ENCODE measurements around the gene KIF2A. TPM values are rescaled to one million over a fixed set of nuclear protein-coding genes. Genes with fewer than 3 reads are reported as not detected.

Gene KIF2A
- polyA plus RNA-seq, 1 donor (not counting 4 experiments of a cell fraction or from before 2014, with no cell fraction given) = 34.8 TPM

DNA sequence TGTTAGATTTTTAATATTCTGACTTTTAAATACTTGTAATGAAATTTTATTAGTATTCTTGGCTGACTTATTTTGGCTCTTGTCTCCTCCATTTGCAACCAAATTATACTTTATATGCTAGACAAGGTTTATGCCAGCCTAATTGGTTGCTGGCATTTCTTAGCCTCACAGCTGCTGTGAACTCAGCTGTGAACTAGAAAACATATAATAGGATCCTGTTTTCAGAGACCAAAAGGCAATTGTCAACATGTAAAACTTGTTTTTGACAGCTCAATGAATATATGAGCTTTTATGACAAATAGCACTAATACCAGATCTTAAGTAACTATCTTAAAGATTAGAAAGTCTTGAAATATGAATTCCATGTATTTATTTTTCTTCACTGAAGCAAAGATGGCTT lies 25.9 kb downstream of the KIF2A start:
- H3K9me3 ChIP-seq (ENCODE audit: control insufficient read depth, low read depth, low read length) = no peaks in the 10 kb centered on the region
- no peak overlapping the region for H3K4me2 ChIP-seq (ENCODE audit: control insufficient read depth, extremely low read depth, insufficient read depth, low read depth, low read length)
- peaks cover 3% of the 10 kb centered on the region for H4K20me1 ChIP-seq (ENCODE audit: control insufficient read depth, extremely low read depth, insufficient read depth, low read length)
- dilution Hi-C loops (cut with MboI; ENCODE audit: extremely low pct_ligation_motif_present, low sequenced_read_pairs) = no loop called here
- no peak overlapping the region for H3K27ac ChIP-seq (ENCODE audit: control insufficient read depth, insufficient read depth, low read length)
- DNase-seq (ENCODE audit: low read depth, low spot score) = no peak
- H3K9ac ChIP-seq (ENCODE audit: control insufficient read depth, extremely low read depth, insufficient read depth, low read length) = no peak overlapping the region
- H3K4me3 ChIP-seq (ENCODE audit: control insufficient read depth in 2 of 3, extremely low read depth in 1 of 3, insufficient read depth in 2 of 3, low read depth in 1 of 3, low read length in 3 of 3) = no peak overlapping the region
- peaks cover 74% of the 10 kb centered on the region for H3K79me2 ChIP-seq (ENCODE audit: control insufficient read depth, insufficient read depth, low read length)
- H3K27me3 ChIP-seq (ENCODE audit: control insufficient read depth, extremely low read depth, insufficient read depth, low read length) = no peaks in the 10 kb centered on the region
- FAIRE-seq = no peak
- no peak overlapping the region for H2AFZ ChIP-seq (ENCODE audit: control insufficient read depth, low read length)
- H3K36me3 ChIP-seq (ENCODE audit: control insufficient read depth in 2 of 2, extremely low read depth in 1 of 2, insufficient read depth in 2 of 2, low read length in 2 of 2) = no peaks in the 10 kb centered on the region
- H3K4me1 ChIP-seq (ENCODE audit: control insufficient read depth, extremely low read depth, insufficient read depth, low read length) = no peaks in the 10 kb centered on the region
- peaks cover 2% of the 10 kb centered on the region for H3K9me1 ChIP-seq (ENCODE audit: control insufficient read depth, extremely low read depth, insufficient read depth, low read length)
- TF ChIP-seq EZH2 (IDR thresholded peaks at IDR 0.05; ENCODE audit: low read length) = no peak
- TF ChIP-seq, protein P1, sequence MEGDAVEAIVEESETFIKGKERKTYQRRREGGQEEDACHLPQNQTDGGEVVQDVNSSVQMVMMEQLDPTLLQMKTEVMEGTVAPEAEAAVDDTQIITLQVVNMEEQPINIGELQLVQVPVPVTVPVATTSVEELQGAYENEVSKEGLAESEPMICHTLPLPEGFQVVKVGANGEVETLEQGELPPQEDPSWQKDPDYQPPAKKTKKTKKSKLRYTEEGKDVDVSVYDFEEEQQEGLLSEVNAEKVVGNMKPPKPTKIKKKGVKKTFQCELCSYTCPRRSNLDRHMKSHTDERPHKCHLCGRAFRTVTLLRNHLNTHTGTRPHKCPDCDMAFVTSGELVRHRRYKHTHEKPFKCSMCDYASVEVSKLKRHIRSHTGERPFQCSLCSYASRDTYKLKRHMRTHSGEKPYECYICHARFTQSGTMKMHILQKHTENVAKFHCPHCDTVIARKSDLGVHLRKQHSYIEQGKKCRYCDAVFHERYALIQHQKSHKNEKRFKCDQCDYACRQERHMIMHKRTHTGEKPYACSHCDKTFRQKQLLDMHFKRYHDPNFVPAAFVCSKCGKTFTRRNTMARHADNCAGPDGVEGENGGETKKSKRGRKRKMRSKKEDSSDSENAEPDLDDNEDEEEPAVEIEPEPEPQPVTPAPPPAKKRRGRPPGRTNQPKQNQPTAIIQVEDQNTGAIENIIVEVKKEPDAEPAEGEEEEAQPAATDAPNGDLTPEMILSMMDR (optimal IDR thresholded peaks at IDR 0.05 in 1 of 3, IDR thresholded peaks at IDR 0.05 in 1 of 3, conservative IDR thresholded peaks at IDR 0.05 in 1 of 3; ENCODE audit: extremely low read depth in 1 of 3, insufficient read depth in 2 of 3, low read length in 3 of 3) = no peak

DNA sequence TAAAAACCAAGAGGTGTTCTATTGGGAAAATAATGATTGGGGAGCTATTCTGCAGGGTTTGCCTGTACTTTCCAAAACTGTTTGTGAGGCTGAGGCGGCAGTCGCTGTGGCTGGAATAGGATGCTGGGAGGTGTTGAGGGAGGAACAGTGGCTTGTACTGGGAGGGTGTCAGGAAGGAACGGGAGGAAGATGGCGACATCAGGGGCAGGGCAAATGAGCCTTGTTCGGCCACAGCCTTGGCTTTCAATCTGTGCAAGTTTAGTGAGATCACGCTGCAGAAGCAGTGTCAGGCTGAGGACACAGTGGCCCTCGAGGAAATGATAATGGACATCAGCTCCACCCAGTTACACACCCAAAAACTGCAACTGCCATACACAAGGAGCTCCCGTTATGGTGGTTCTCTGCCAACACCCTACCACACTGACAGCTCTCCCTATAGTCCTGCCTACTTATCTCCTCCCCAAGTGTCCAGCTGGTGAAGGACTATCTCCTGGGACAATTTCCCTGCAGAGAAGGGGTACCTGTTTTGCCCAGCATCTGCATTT lies 27.3 kb downstream of the KIF2A start:
- FAIRE-seq (no peak), DNase-seq (ENCODE audit: low read depth, low spot score) (no peak)
- no peak overlapping the region for H3K4me2 ChIP-seq (ENCODE audit: control insufficient read depth, extremely low read depth, insufficient read depth, low read depth, low read length)
- TF ChIP-seq, protein P1 (optimal IDR thresholded peaks at IDR 0.05 in 1 of 3, IDR thresholded peaks at IDR 0.05 in 1 of 3, conservative IDR thresholded peaks at IDR 0.05 in 1 of 3; ENCODE audit: extremely low read depth in 1 of 3, insufficient read depth in 2 of 3, low read length in 3 of 3) = no peak
- no peak for TF ChIP-seq EZH2 (IDR thresholded peaks at IDR 0.05; ENCODE audit: low read length)
- dilution Hi-C loops (cut with MboI; ENCODE audit: extremely low pct_ligation_motif_present, low sequenced_read_pairs) = no loop called here
- no peak overlapping the region for H3K9ac ChIP-seq (ENCODE audit: control insufficient read depth, extremely low read depth, insufficient read depth, low read length)
- H3K36me3 ChIP-seq (ENCODE audit: control insufficient read depth in 2 of 2, extremely low read depth in 1 of 2, insufficient read depth in 2 of 2, low read length in 2 of 2) = no peaks in the 10 kb centered on the region
- peaks cover 2% of the 10 kb centered on the region for H3K9me1 ChIP-seq (ENCODE audit: control insufficient read depth, extremely low read depth, insufficient read depth, low read length)
- H2AFZ ChIP-seq (ENCODE audit: control insufficient read depth, low read length) = no peak overlapping the region
- H3K27ac ChIP-seq (ENCODE audit: control insufficient read depth, insufficient read depth, low read length) = no peak overlapping the region
- peaks cover 3% of the 10 kb centered on the region for H4K20me1 ChIP-seq (ENCODE audit: control insufficient read depth, extremely low read depth, insufficient read depth, low read length)
- H3K4me3 ChIP-seq (ENCODE audit: control insufficient read depth in 2 of 3, extremely low read depth in 1 of 3, insufficient read depth in 2 of 3, low read depth in 1 of 3, low read length in 3 of 3) = no peak overlapping the region
- H3K79me2 ChIP-seq (ENCODE audit: control insufficient read depth, insufficient read depth, low read length) = peaks cover 62% of the 10 kb centered on the region
- H3K27me3 ChIP-seq (ENCODE audit: control insufficient read depth, extremely low read depth, insufficient read depth, low read length) = no peaks in the 10 kb centered on the region
- H3K4me1 ChIP-seq (ENCODE audit: control insufficient read depth, extremely low read depth, insufficient read depth, low read length) = no peaks in the 10 kb centered on the region
- H3K9me3 ChIP-seq (ENCODE audit: control insufficient read depth, low read depth, low read length) = no peaks in the 10 kb centered on the region
